ENCODE measurements around the gene NR2E1.

Gene NR2E1

DNA sequence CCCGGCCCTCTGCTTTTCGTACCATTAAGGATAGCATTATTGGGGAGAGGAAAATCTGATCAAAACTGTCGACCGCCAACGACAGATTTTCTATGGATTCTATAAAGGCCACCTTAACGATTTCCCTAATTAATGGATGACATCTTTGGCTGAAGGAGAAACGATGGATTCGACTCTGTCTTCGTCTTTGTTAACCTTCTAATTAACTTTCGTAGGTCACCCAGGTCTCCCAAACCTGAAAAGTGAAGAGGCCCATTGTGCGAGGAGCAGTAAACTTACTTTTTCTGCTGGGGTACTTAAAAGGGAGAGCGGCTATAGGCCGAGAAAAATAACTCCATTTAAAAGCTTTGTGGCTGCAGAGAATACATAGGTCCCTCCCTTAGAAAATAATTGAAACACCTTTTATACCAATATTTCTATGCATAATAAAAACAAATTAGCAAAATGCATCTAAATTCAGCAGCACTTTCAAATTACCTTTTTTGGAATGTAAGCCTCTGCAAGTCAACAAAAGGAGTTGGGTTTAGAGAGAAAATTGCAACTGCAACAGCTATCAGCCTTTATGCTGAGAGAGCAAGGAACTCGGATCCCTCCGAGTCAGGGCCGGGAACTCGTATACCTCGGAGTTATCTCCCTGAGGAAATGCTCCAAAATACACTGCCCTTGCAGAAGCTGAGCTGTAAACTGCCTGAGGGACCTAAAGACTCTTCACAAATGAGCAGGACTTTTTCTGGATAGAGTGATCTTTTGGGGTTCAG lies 31.4 kb upstream of the NR2E1 start:
- Histone ChIP-seq H3K27me3 (ENCODE audit: insufficient read depth, low read length) (no peaks in the 10 kb centered on the region), H3K27ac (ENCODE audit: low read depth, low read length, poor library complexity, severe bottlenecking) (no peak overlapping the region), H3K4me1 (ENCODE audit: insufficient read depth, low read length, severe bottlenecking) (peaks cover 10% of the 10 kb centered on the region), H3K36me3 (ENCODE audit: insufficient read depth, low read length) (no peaks in the 10 kb centered on the region), H4K20me1 (ENCODE audit: insufficient read depth, low read length) (no peaks in the 10 kb centered on the region), H3K9me3 (ENCODE audit: low read length) (no peaks in the 10 kb centered on the region), H3K9me2 (ENCODE audit: low read depth, low read length) (no peaks in the 10 kb centered on the region), H3K4me2 (ENCODE audit: low read length) (peak overlapping the region; percentile 62; the same call in 1 of the 2 replicates), H3K4me3 (ENCODE audit: low read depth, low read length, poor library complexity, severe bottlenecking) (no peak overlapping the region), H2AFZ (ENCODE audit: low read length) (no peak overlapping the region), H3K79me2 (ENCODE audit: insufficient read depth, low read length) (no peaks in the 10 kb centered on the region), H3K9ac (ENCODE audit: low read length) (no peak overlapping the region), H3F3A (ENCODE audit: insufficient read depth, low read length) (no peaks in the 10 kb centered on the region)
- TF ChIP-seq, protein P1, sequence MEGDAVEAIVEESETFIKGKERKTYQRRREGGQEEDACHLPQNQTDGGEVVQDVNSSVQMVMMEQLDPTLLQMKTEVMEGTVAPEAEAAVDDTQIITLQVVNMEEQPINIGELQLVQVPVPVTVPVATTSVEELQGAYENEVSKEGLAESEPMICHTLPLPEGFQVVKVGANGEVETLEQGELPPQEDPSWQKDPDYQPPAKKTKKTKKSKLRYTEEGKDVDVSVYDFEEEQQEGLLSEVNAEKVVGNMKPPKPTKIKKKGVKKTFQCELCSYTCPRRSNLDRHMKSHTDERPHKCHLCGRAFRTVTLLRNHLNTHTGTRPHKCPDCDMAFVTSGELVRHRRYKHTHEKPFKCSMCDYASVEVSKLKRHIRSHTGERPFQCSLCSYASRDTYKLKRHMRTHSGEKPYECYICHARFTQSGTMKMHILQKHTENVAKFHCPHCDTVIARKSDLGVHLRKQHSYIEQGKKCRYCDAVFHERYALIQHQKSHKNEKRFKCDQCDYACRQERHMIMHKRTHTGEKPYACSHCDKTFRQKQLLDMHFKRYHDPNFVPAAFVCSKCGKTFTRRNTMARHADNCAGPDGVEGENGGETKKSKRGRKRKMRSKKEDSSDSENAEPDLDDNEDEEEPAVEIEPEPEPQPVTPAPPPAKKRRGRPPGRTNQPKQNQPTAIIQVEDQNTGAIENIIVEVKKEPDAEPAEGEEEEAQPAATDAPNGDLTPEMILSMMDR (IDR thresholded peaks at IDR 0.05; ENCODE audit: low read length) = no peak
- TF ChIP-seq EZH2 (IDR thresholded peaks at IDR 0.05; ENCODE audit: borderline replicate concordance, low read length) = no peak

DNA sequence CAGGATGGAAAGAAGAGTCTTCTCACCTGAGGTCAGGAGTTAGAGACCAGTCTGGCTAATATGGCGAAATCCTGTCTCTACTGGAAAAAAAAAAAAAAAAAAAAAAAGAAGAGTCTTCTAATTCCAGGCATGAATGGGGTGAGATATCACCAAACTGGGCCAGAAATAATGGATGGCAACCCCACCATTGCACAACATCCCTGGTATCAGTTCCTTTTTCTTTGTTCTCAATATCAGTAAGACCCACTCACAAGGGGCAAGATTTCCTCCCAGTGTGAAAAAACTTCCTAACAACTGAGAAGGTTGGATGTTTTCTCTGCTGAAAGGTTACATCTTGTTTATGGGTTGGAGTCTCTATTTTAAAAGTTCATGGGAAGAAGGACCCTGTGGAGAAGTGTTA lies 23.6 kb upstream of the NR2E1 start:
- Histone ChIP-seq H3K9ac (ENCODE audit: low read length) (no peak overlapping the region), H3K9me2 (ENCODE audit: low read depth, low read length) (no peaks in the 10 kb centered on the region), H4K20me1 (ENCODE audit: insufficient read depth, low read length) (no peaks in the 10 kb centered on the region), H2AFZ (ENCODE audit: low read length) (no peak overlapping the region), H3K79me2 (ENCODE audit: insufficient read depth, low read length) (no peaks in the 10 kb centered on the region), H3K36me3 (ENCODE audit: insufficient read depth, low read length) (no peaks in the 10 kb centered on the region), H3K4me2 (ENCODE audit: low read length) (no peak overlapping the region), H3K4me1 (ENCODE audit: insufficient read depth, low read length, severe bottlenecking) (no peaks in the 10 kb centered on the region), H3K27ac (ENCODE audit: low read depth, low read length, poor library complexity, severe bottlenecking) (no peak overlapping the region), H3K4me3 (ENCODE audit: low read depth, low read length, poor library complexity, severe bottlenecking) (no peak overlapping the region), H3K27me3 (ENCODE audit: insufficient read depth, low read length) (no peaks in the 10 kb centered on the region), H3K9me3 (ENCODE audit: low read length) (no peaks in the 10 kb centered on the region), H3F3A (ENCODE audit: insufficient read depth, low read length) (no peaks in the 10 kb centered on the region)
- TF ChIP-seq EZH2 (IDR thresholded peaks at IDR 0.05; ENCODE audit: borderline replicate concordance, low read length) = no peak
- TF ChIP-seq, protein P1 (IDR thresholded peaks at IDR 0.05; ENCODE audit: low read length) = no peak

DNA sequence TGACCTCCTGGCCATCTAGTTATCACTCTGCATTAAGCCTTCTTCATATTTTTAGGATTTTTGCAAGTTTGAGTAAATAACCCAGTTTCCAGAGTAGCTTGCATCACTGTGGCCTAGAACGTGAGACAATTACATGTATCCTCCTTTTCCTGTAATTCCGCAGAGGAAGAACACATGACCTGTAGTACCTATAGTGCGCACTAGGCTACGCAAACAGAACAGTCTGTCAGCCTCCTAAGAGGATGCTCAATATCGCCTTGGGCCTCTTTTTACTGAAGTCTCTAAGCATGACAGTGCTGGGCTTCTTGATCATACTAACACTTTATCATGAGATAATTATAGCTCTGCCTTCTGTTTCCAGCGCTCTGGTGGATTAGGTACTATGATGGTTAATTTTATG lies 20.2 kb upstream of the NR2E1 start:
- no peaks in the 10 kb centered on the region for H3K36me3 ChIP-seq (ENCODE audit: insufficient read depth, low read length)
- H3K9ac ChIP-seq (ENCODE audit: low read length) = no peak overlapping the region
- H2AFZ ChIP-seq (ENCODE audit: low read length) = no peak overlapping the region
- H4K20me1 ChIP-seq (ENCODE audit: insufficient read depth, low read length) = no peaks in the 10 kb centered on the region
- H3K27ac ChIP-seq (ENCODE audit: low read depth, low read length, poor library complexity, severe bottlenecking) = no peak overlapping the region
- TF ChIP-seq EZH2 (IDR thresholded peaks at IDR 0.05; ENCODE audit: borderline replicate concordance, low read length) = no peak
- TF ChIP-seq, protein P1 (IDR thresholded peaks at IDR 0.05; ENCODE audit: low read length) = no peak
- no peak overlapping the region for H3K4me2 ChIP-seq (ENCODE audit: low read length)
- H3K79me2 ChIP-seq (ENCODE audit: insufficient read depth, low read length) = no peaks in the 10 kb centered on the region
- H3K4me1 ChIP-seq (ENCODE audit: insufficient read depth, low read length, severe bottlenecking) = no peaks in the 10 kb centered on the region
- no peak overlapping the region for H3K4me3 ChIP-seq (ENCODE audit: low read depth, low read length, poor library complexity, severe bottlenecking)
- no peaks in the 10 kb centered on the region for H3K9me2 ChIP-seq (ENCODE audit: low read depth, low read length)
- H3K27me3 ChIP-seq (ENCODE audit: insufficient read depth, low read length) = peaks cover 7% of the 10 kb centered on the region; the same call in 1 of the 2 replicates
- H3F3A ChIP-seq (ENCODE audit: insufficient read depth, low read length) = no peaks in the 10 kb centered on the region
- H3K9me3 ChIP-seq (ENCODE audit: low read length) = no peaks in the 10 kb centered on the region

Measured in OCI-LY1 (cell line).